K562 (cell line): ENCODE results near the gene IMMP2L. TPM values are rescaled to one million over a fixed set of nuclear protein-coding genes. Genes with fewer than 3 reads are reported as not detected.
"Not testable (repeated sequence)": the region's sequence is repeated elsewhere in the genome, so short reads cannot be mapped to it uniquely, and the experiment has no call there.

Experiments
- ATAC-seq: fragments of 200-7000 bp; cut with Tn5 transposase; 3 replicates; pipeline ENCODE4 v1.9.1; 2020; ENCODE audit warnings: moderate library complexity
- BruUV-seq: library from RNA; stranded (reverse); fragments of 400-500 nt; replicated peaks from 2 replicates; lab custom pipeline; 2021; lab: Mats Ljungman, UMichigan
- CTCF ChIA-PET: fragments of 300-600 bp; formaldehyde crosslinking; extraction: SDS; loops from one replicate; lab custom pipeline; 2021; ENCODE audit warnings: low intra/inter-chr PET ratio; lab: Yijun Ruan, JAX
- POLR2A ChIA-PET: fragments of 300-600, 350-650 bp; sonication (Branson Sonifier 250); formaldehyde crosslinking; extraction: SDS; loops from one replicate; lab custom pipeline; 2021; ENCODE audit warnings: antibody characterized with exemption, inconsistent platforms; lab: Yijun Ruan, JAX
- DNase-seq, 4 experiments: peaks; one replicate each; pipeline versions ENCODE4 v3.0.0 to v3.0.0-alpha.2; 2011 to 2018; ENCODE audit warnings: low spot score in 3 of 4, mixed read lengths in 3 of 4; ENCODE audit errors: extremely low read depth in 1 of 4
- FAIRE-seq: peaks from 2 replicates; lab custom pipeline; 2011; peaks lifted over from hg19 to GRCh38; lab: Jason Lieb, UNC
- H2AFZ ChIP-seq: 2 replicates; pipeline ENCODE4 v1.6.0; 2011; ENCODE audit warnings: low read depth, low read length, control low read depth, inconsistent platforms
- H3K27ac ChIP-seq: fragments of 200-600 bp; 3 replicates; pipeline ENCODE4 v1.8.0; 2011; ENCODE audit warnings: low read depth, mild to moderate bottlenecking, control low read depth, inconsistent platforms, low read length, moderate library complexity, mixed read lengths; ENCODE audit errors: extremely low read depth
- H3K27me3 ChIP-seq, 2 experiments: fragments of 300-600 bp in 1 of 2; 2 replicates in 1 of 2; 3 replicates in 1 of 2; pipeline versions ENCODE4 v1.6.0 to v1.8.0; 2011; ENCODE audit warnings: inconsistent platforms in 2 of 2, low read length in 2 of 2, mild to moderate bottlenecking in 1 of 2, mixed read lengths in 1 of 2, moderate library complexity in 1 of 2; ENCODE audit not compliant: control insufficient read depth in 2 of 2, insufficient read depth in 2 of 2
- H3K36me3 ChIP-seq: fragments of 300-600 bp; 3 replicates; pipeline ENCODE4 v1.8.0; 2011; ENCODE audit warnings: mild to moderate bottlenecking, low read length, inconsistent platforms; ENCODE audit not compliant: control insufficient read depth, insufficient read depth
- H3K4me1 ChIP-seq, 2 experiments: fragments of 200-600 bp in 1 of 2; replicated peaks in 1 of 2; 2 replicates in 1 of 2; 3 replicates in 1 of 2; pipeline versions ENCODE4 v1.5.1 to v1.8.0; 2011; ENCODE audit warnings: inconsistent platforms in 2 of 2, low read length in 2 of 2, mild to moderate bottlenecking in 1 of 2, mixed read lengths in 1 of 2, moderate library complexity in 1 of 2; ENCODE audit not compliant: control insufficient read depth in 2 of 2, insufficient read depth in 2 of 2
- H3K4me2 ChIP-seq: 2 replicates; pipeline ENCODE4 v1.6.1; 2011; ENCODE audit warnings: low read length, control low read depth, inconsistent platforms, mixed read lengths; ENCODE audit not compliant: insufficient read depth
- H3K4me3 ChIP-seq: fragments of 200-600 bp; sonication (generic), shearing (Covaris generic); 2 replicates; pipeline ENCODE4 v1.5.1; 2016; ENCODE audit warnings: control low read depth, inconsistent platforms
- H3K79me2 ChIP-seq: fragments of 200-600 bp; 3 replicates; pipeline ENCODE4 v1.8.0; 2011; ENCODE audit warnings: low read length, inconsistent platforms; ENCODE audit not compliant: control insufficient read depth, insufficient read depth
- H3K9ac ChIP-seq, 2 experiments: 2 replicates each; pipeline versions ENCODE4 v1.6.0 to v1.6.1; 2011; ENCODE audit warnings: low read depth in 2 of 2, low read length in 2 of 2, control low read depth in 1 of 2, inconsistent platforms in 1 of 2, mild to moderate bottlenecking in 1 of 2, mixed read lengths in 1 of 2; ENCODE audit not compliant: insufficient read depth in 1 of 2
- H3K9me1 ChIP-seq: one replicate; pipeline ENCODE4 v1.6.0; 2011; ENCODE audit warnings: inconsistent platforms, mild to moderate bottlenecking, low read length, moderate library complexity; ENCODE audit not compliant: control insufficient read depth, insufficient read depth
- H3K9me3 ChIP-seq: replicated peaks from 2 replicates; pipeline ENCODE4 v1.5.1; 2011; ENCODE audit warnings: low read depth, low read length, inconsistent platforms; ENCODE audit not compliant: control insufficient read depth, insufficient read depth
- H4K20me1 ChIP-seq: replicated peaks from 2 replicates; pipeline ENCODE4 v1.6.1; 2011; ENCODE audit warnings: low read length, inconsistent platforms, mixed read lengths; ENCODE audit not compliant: control insufficient read depth, insufficient read depth
- BCOR ChIP-seq: fragments of 450-650 bp; IDR thresholded peaks from 2 replicates; pipeline ENCODE4 v1.6.1; 2016
- KDM1A ChIP-seq, 2 experiments: fragments of 450-650 bp; IDR thresholded peaks; 2 replicates each; pipeline ENCODE4 v1.6.1; 2016; ENCODE audit warnings: mild to moderate bottlenecking in 2 of 2
- ZNF146 ChIP-seq: IDR thresholded peaks from one replicate; pipeline ENCODE4 v1.6.1; 2018; ENCODE audit warnings: missing compliant biosample characterization; ENCODE audit not compliant: unreplicated experiment
- ZNF354B ChIP-seq: fragments of 250-450 bp; sonication (Bioruptor Pico); IDR thresholded peaks from 2 replicates; pipeline ENCODE4 v1.4.0; 2020
- ZNF507 ChIP-seq: conservative IDR thresholded peaks from 2 replicates; pipeline ENCODE4 v1.6.1; 2017; ENCODE audit warnings: missing genetic modification characterization, missing compliant biosample characterization
- WGBS: fragments of 100-300 bp; shearing (Covaris generic); methylation state at CpG from one replicate; pipeline ENCODE4 v1.1.6; 2016; ENCODE audit warnings: low coverage, mixed read lengths; ENCODE audit not compliant: insufficient coverage; ENCODE audit errors: missing lambda C conversion rate; 5-methylcytosine and 5-hydroxymethylcytosine counted together
- in situ Hi-C: fragments of 300-500 bp; cut with MboI; formaldehyde crosslinking; loops from 4 replicates; pipeline ENCODE4 v1.15.0; 2018; ENCODE audit warnings: inconsistent platforms, mixed read lengths
- intact Hi-C: fragments of 100-400 bp; cut with micrococcal nuclease; formaldehyde crosslinking; loops from 2 replicates; pipeline ENCODE4 v1.14.2; 2022
- polyA plus RNA-seq, 8 experiments: library from polyadenylated mRNA; depleted of rRNA in 4 of 8; stranded (reverse) in 5 of 8; unstranded in 3 of 8; fragments of >200 nt; fragmentation: Nextera tagmentation in 2 of 8; fragmentation: Illumina TruSeq in 1 of 8; extraction: Ambion mirVana in 2 of 8; extraction: Trizol in 1 of 8; gene quantifications; 2 replicates each; pipeline versions ENCODE4 v1.2.1 to v1.2.3, GENCODE V29; 2011 to 2014; ENCODE audit warnings: inconsistent platforms in 1 of 8, missing spikeins in 1 of 8
- total RNA-seq, 7 experiments: library from RNA; depleted of rRNA in 6 of 7; stranded (reverse); fragments of >200 nt in 6 of 7; fragmentation: Illumina TruSeq in 2 of 7; extraction: Trizol in 2 of 7; gene quantifications; 2 replicates each; pipeline versions ENCODE4 v1.2.1 to v1.2.3, GENCODE V29; 2011 to 2021; ENCODE audit warnings: low replicate concordance in 1 of 7

Gene IMMP2L
- total and polyA plus RNA-seq, 9 of the 15 experiments (the other 6 are each of a cell fraction or from before 2014, with no cell fraction given), result 29.7 to 116 (median 53.0) TPM

- H3K27me3 ChIP-seq, H2AFZ ChIP-seq, BruUV-seq, ATAC-seq, DNase-seq, H3K4me3 ChIP-seq, POLR2A ChIA-PET, FAIRE-seq, H3K4me2 ChIP-seq, H3K36me3 ChIP-seq, H4K20me1 ChIP-seq, H3K4me1 ChIP-seq, intact Hi-C loops, H3K79me2 ChIP-seq, H3K9ac ChIP-seq, H3K9me1 ChIP-seq, H3K9me3 ChIP-seq, CTCF ChIA-PET, H3K27ac ChIP-seq, in situ Hi-C loops: not testable (repeated sequence)
- TF ChIP-seq ZNF146 (CRISPR knock-in tag) (peak; percentile 68), BCOR (peak; percentile 29; the same call in 1 of the 2 replicates), KDM1A (IDR thresholded peaks at IDR 0.05) (0 out of 4 replicates have a peak, but pooled peaks of 1 of the 2 experiments have one; percentile 25)
Observed at GRCh38 chr7:111505422-111505821, 56.9 kb downstream of the IMMP2L start.

- FAIRE-seq, H4K20me1 ChIP-seq, intact Hi-C loops, in situ Hi-C loops, H3K4me3 ChIP-seq, POLR2A ChIA-PET, DNase-seq, H3K4me1 ChIP-seq, H3K27me3 ChIP-seq, H3K36me3 ChIP-seq, ATAC-seq, H3K9me3 ChIP-seq, H3K27ac ChIP-seq, H2AFZ ChIP-seq, H3K4me2 ChIP-seq, CTCF ChIA-PET, BruUV-seq, H3K9me1 ChIP-seq: not testable (repeated sequence)
- WGBS, result 34% methylated on average over 2 of the region's 2 CpGs
- TF ChIP-seq ZNF507 (tag), result peak; percentile 96
- TF ChIP-seq ZNF354B, result peak; percentile 50; the same call in 1 of the 2 replicates
- TF ChIP-seq, all 486 proteins: peak for 2; not testable (repeated sequence) for 484
- not testable (repeated sequence) for H3K79me2 ChIP-seq, H3K9ac ChIP-seq
Observed at GRCh38 chr7:111501799-111502198, 60.5 kb downstream of the IMMP2L start.
